Measurements from ENCODE around the gene EXD1. TPM values are rescaled to one million over a fixed set of nuclear protein-coding genes. Genes with fewer than 3 reads are reported as not detected.
"Not testable (repeated sequence)": the region's sequence is repeated elsewhere in the genome, so short reads cannot be mapped to it uniquely, and the experiment has no call there.

Gene EXD1
- total RNA-seq, 4 donors from 2014 or later, result not detected

- no peaks in the 10 kb centered on the region for H3K27me3 ChIP-seq
- H3K9me3 ChIP-seq, result no peaks in the 10 kb centered on the region
- in situ Hi-C loops (cut with MboI; ENCODE audit: low sequenced_read_pairs in 4 of 4), result no loop called here
- H3K4me1 ChIP-seq, result peaks cover 18% of the 10 kb centered on the region in 2 donors
- intact Hi-C loops (cut with DNase I; ENCODE audit: low total_unique reads), result no loop called here
- no peak for TF ChIP-seq POLR2A (IDR thresholded peaks at IDR 0.05)
- TF ChIP-seq, protein P1, sequence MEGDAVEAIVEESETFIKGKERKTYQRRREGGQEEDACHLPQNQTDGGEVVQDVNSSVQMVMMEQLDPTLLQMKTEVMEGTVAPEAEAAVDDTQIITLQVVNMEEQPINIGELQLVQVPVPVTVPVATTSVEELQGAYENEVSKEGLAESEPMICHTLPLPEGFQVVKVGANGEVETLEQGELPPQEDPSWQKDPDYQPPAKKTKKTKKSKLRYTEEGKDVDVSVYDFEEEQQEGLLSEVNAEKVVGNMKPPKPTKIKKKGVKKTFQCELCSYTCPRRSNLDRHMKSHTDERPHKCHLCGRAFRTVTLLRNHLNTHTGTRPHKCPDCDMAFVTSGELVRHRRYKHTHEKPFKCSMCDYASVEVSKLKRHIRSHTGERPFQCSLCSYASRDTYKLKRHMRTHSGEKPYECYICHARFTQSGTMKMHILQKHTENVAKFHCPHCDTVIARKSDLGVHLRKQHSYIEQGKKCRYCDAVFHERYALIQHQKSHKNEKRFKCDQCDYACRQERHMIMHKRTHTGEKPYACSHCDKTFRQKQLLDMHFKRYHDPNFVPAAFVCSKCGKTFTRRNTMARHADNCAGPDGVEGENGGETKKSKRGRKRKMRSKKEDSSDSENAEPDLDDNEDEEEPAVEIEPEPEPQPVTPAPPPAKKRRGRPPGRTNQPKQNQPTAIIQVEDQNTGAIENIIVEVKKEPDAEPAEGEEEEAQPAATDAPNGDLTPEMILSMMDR (IDR thresholded peaks at IDR 0.05 in 4 of 5, conservative IDR thresholded peaks at IDR 0.05 in 1 of 5), result no peak
- H3K27ac ChIP-seq, result no peak overlapping the region
- DNase-seq, result no peak
- H3K36me3 ChIP-seq, result peaks cover 5 to 30% of the 10 kb centered on the region in 2 donors
- ATAC-seq, result no peak
- H3K4me3 ChIP-seq, result no peak overlapping the region
Observed at GRCh38 chr15:41256577-41257038, 26.1 kb upstream of the EXD1 start.

DNA sequence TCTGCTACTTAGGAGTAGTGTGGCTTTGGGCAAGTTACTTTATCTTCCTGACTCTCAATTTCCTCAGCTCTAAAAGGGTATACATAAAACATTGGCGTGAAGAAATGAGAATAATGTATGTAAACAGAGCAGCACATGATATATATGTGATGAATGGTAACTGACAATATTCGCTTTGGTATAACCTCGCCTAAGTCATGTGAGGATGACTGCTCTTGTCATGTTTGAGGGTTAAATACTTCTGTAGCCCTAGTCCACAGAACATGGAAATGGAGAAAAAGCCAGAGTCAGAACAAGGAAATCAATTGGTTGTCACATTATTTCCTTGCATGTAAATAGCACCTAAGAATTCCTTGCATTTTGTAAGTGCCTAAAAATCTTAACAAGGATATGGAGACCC lies 25.5 kb upstream of the EXD1 start:
- H3K9me3 ChIP-seq, result no peaks in the 10 kb centered on the region
- H3K27ac ChIP-seq, result no peak overlapping the region
- H3K27me3 ChIP-seq, result no peaks in the 10 kb centered on the region
- intact Hi-C loops (cut with DNase I; ENCODE audit: low total_unique reads) (no loop called here), in situ Hi-C loops (cut with MboI; ENCODE audit: low sequenced_read_pairs in 4 of 4) (no loop called here)
- H3K4me3 ChIP-seq, result no peak overlapping the region
- peaks cover 5 to 30% of the 10 kb centered on the region in 2 donors for H3K36me3 ChIP-seq
- no peak for DNase-seq
- no peak for TF ChIP-seq POLR2A (IDR thresholded peaks at IDR 0.05)
- TF ChIP-seq, protein P1 (IDR thresholded peaks at IDR 0.05 in 4 of 5, conservative IDR thresholded peaks at IDR 0.05 in 1 of 5), result no peak
- peaks cover 18% of the 10 kb centered on the region in 2 donors for H3K4me1 ChIP-seq
- no peak for ATAC-seq

GRCh38 chr15:41254560-41254959 lies 24.0 kb upstream of the EXD1 start:
- DNase-seq (no peak), ATAC-seq (no peak)
- no peak overlapping the region for H3K4me3 ChIP-seq
- peaks cover 5 to 30% of the 10 kb centered on the region in 2 donors for H3K36me3 ChIP-seq
- H3K27me3 ChIP-seq, result no peaks in the 10 kb centered on the region
- no peak overlapping the region for H3K27ac ChIP-seq
- intact Hi-C loops (cut with DNase I; ENCODE audit: low total_unique reads) (no loop called here), in situ Hi-C loops (cut with MboI; ENCODE audit: low sequenced_read_pairs in 4 of 4) (no loop called here)
- TF ChIP-seq, protein P1 (IDR thresholded peaks at IDR 0.05 in 4 of 5, conservative IDR thresholded peaks at IDR 0.05 in 1 of 5), result no peak
- TF ChIP-seq POLR2A (IDR thresholded peaks at IDR 0.05), result no peak
- peaks cover 16 to 19% of the 10 kb centered on the region in 2 donors for H3K4me1 ChIP-seq
- no peaks in the 10 kb centered on the region for H3K9me3 ChIP-seq

DNA sequence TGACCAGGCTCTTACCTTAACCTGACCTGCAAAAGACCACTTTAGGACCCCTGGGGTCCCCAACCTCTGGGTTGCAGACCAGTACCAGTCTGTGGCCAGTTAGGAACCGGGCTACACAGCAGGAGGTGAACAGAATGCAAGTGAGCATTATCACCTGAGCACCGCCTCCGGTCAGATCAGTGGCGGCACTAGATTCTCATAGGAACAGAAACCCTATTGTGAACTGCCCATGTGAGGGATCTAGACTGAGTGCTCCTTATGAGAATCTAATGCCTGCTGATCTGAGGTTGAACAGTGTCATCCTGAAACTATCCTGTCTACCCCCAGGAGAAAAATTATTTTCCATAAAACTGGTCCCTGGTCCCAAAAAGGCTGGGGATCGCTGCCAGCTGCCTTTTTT lies 20.9 kb upstream of the EXD1 start:
- H3K27ac ChIP-seq, result no peak overlapping the region
- intact Hi-C loops (cut with DNase I; ENCODE audit: low total_unique reads), result no loop called here
- peaks cover 5% of the 10 kb centered on the region in 2 donors for H3K4me1 ChIP-seq
- H3K4me3 ChIP-seq, result no peak overlapping the region
- in situ Hi-C loops (cut with MboI; ENCODE audit: low sequenced_read_pairs in 4 of 4), result no loop called here
- DNase-seq (no peak), ATAC-seq (no peak)
- no peaks in the 10 kb centered on the region for H3K27me3 ChIP-seq
- H3K36me3 ChIP-seq, result peaks cover 5 to 26% of the 10 kb centered on the region in 2 donors
- no peak for TF ChIP-seq POLR2A (IDR thresholded peaks at IDR 0.05)
- TF ChIP-seq, protein P1 (IDR thresholded peaks at IDR 0.05 in 4 of 5, conservative IDR thresholded peaks at IDR 0.05 in 1 of 5), result no peak
- no peaks in the 10 kb centered on the region for H3K9me3 ChIP-seq

- H3K27ac ChIP-seq; in situ Hi-C loops (cut with MboI; ENCODE audit: low sequenced_read_pairs in 4 of 4); DNase-seq: not testable (repeated sequence)
Observed at GRCh38 chr15:41250745-41251144, 20.2 kb upstream of the EXD1 start.

More at GRCh38 chr15:41250745-41251144, 20.2 kb upstream of the EXD1 start:
- intact Hi-C loops (cut with DNase I; ENCODE audit: low total_unique reads); H3K4me3 ChIP-seq; H3K4me1 ChIP-seq; H3K27me3 ChIP-seq; H3K9me3 ChIP-seq; ATAC-seq: not testable (repeated sequence)
- H3K36me3 ChIP-seq, result peaks cover 5 to 30% of the 10 kb centered on the region in 2 donors
